GM23338 (cell line): ENCODE measurements around the gene SLC2A11.

Source experiments
- EZH2 ChIP-seq: fragments of 200-600 bp; sonication (generic); IDR thresholded peaks from one replicate; pipeline ENCODE4 v1.8.0; 2017; ENCODE audit warnings: antibody characterized with exemption, mild to moderate bottlenecking, low read depth; ENCODE audit not compliant: unreplicated experiment
- EZH2phosphoT487 ChIP-seq: fragments of 200-600 bp; sonication (generic); IDR thresholded peaks from one replicate; pipeline ENCODE4 v1.8.1; 2018; ENCODE audit warnings: antibody characterized with exemption; ENCODE audit not compliant: unreplicated experiment
- POLR2AphosphoS5 ChIP-seq: IDR thresholded peaks from 2 replicates; pipeline ENCODE4 v1.6.1; 2016; ENCODE audit warnings: antibody characterized with exemption, low read depth
- STAT1 ChIP-seq: IDR thresholded peaks from one replicate; pipeline ENCODE4 v1.6.1; 2016; ENCODE audit warnings: antibody characterized with exemption; ENCODE audit not compliant: unreplicated experiment
- TF ChIP-seq, protein P1 (sequence below), 2 experiments: fragments of 200-600 bp in 1 of 2; sonication (generic) in 1 of 2; conservative IDR thresholded peaks; 2 replicates each; pipeline versions ENCODE4 v1.5.1 to v1.6.1; 2016 to 2017; ENCODE audit warnings: antibody characterized with exemption in 2 of 2, low read depth in 2 of 2, mild to moderate bottlenecking in 2 of 2, moderate library complexity in 1 of 2

DNA sequence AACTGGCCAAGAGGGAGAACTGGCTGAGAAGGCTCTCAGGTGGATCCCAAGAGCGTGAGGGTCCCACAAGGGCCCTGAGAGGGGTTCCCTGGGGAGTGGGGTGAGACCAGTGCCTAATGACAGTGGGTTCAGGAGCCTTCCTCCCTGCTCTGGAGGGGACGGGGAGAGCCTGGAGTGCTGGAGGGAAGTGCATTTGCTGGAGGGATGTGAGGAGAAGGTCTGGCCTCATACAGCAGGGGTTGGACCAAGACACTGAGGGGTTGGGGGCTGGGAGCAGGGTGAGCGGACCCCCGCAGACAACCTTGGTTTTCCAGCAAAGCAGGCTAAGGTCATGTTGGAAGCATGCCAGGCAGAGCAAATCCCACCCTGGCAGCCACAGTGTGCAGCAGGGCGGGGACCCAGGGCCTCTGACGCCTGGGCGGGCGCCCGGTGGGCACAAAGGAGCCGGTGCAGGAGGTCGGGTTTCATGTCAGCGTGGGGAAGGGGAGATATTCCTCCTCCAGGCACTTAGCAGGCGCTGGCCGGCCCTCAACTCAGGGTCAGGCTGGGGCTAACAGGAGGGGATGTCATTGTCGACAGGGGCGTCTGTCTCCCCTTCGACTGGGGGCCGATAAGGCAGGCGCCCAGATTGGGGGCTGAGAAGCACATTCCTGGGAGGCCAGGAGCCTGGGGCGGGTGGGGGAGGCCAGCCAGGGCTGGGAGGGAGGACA is 15.8 kb upstream of the SLC2A11 start:
- TF ChIP-seq, protein P1, sequence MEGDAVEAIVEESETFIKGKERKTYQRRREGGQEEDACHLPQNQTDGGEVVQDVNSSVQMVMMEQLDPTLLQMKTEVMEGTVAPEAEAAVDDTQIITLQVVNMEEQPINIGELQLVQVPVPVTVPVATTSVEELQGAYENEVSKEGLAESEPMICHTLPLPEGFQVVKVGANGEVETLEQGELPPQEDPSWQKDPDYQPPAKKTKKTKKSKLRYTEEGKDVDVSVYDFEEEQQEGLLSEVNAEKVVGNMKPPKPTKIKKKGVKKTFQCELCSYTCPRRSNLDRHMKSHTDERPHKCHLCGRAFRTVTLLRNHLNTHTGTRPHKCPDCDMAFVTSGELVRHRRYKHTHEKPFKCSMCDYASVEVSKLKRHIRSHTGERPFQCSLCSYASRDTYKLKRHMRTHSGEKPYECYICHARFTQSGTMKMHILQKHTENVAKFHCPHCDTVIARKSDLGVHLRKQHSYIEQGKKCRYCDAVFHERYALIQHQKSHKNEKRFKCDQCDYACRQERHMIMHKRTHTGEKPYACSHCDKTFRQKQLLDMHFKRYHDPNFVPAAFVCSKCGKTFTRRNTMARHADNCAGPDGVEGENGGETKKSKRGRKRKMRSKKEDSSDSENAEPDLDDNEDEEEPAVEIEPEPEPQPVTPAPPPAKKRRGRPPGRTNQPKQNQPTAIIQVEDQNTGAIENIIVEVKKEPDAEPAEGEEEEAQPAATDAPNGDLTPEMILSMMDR (conservative IDR thresholded peaks at IDR 0.05; ENCODE audit: low read depth in 2 of 2), result no peak
- no peak for TF ChIP-seq STAT1
- no peak for TF ChIP-seq EZH2
- TF ChIP-seq EZH2phosphoT487, result no peak
- TF ChIP-seq POLR2AphosphoS5, result no peak
